Measurements from ENCODE around the gene PODNL1. TPM values are rescaled to one million over a fixed set of nuclear protein-coding genes. Genes with fewer than 3 reads are reported as not detected.

PODNL1 gene, protein sequence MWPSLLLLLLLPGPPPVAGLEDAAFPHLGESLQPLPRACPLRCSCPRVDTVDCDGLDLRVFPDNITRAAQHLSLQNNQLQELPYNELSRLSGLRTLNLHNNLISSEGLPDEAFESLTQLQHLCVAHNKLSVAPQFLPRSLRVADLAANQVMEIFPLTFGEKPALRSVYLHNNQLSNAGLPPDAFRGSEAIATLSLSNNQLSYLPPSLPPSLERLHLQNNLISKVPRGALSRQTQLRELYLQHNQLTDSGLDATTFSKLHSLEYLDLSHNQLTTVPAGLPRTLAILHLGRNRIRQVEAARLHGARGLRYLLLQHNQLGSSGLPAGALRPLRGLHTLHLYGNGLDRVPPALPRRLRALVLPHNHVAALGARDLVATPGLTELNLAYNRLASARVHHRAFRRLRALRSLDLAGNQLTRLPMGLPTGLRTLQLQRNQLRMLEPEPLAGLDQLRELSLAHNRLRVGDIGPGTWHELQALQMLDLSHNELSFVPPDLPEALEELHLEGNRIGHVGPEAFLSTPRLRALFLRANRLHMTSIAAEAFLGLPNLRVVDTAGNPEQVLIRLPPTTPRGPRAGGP
- total RNA-seq, result under 1 TPM; 0.25 to 0.46 TPM

DNA sequence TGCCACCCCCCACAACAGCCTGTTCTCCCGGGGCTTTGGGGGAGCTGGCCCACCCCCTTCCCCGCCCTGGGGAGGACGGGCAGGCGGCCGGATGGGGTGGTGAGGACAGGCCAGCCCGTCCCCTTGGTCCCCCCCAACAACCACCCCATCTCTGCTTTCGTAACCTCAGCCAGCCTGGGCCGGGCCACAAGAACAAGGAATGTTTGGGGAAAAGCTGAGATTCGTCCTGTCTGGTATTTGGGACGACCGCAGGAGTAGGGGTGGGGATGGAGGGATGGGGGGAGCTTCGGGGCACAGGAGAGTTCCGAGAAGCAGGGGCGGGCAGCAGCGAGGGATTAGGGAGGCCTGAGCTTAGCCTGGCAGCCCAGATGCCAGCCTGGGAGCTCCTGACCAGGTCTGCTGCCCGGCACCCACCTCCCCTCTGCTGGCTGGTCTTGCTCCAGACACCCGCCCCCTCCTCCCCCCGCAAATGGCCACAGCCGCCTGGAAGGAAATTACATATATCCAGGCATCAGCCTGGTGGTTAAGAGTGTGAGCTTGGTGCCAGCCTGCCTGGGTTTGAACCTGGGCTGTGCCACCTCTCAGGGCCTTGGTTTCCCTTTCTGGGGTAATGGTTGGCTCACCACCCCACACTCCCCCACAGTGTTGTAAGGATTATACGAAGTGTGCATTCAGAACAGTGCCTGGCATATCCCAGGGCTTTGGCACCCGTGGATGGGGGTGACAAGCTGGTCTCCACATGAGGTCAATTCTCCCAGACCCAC is at the start of gene PODNL1:
PODNL1 (minus strand) TSS at position 117 of the 764 bp plus-strand sequence. CDS start 236 bp downstream, outside the sequence.
- Mint-ChIP-seq H3K27me3 (peaks cover 6% of the 10 kb centered on the region), H3K4me3 (no peak within 1 kb of the TSS), H3K4me1 (peaks cover 1% of the 10 kb centered on the region), H3K9me3 (ENCODE audit: low read depth) (no peaks in the 10 kb centered on the region), H3K36me3 (ENCODE audit: low read depth) (no peaks in the 10 kb centered on the region), H3K27ac (no peak within 1 kb of the TSS)
- intact Hi-C loops (cut with DNase I, micrococcal nuclease), result no loop called here
- POLR2A ChIA-PET, result no interaction called here
- DNase-seq (no peak), ATAC-seq (no peak)
- CTCF ChIA-PET, result no interaction called here

DNA sequence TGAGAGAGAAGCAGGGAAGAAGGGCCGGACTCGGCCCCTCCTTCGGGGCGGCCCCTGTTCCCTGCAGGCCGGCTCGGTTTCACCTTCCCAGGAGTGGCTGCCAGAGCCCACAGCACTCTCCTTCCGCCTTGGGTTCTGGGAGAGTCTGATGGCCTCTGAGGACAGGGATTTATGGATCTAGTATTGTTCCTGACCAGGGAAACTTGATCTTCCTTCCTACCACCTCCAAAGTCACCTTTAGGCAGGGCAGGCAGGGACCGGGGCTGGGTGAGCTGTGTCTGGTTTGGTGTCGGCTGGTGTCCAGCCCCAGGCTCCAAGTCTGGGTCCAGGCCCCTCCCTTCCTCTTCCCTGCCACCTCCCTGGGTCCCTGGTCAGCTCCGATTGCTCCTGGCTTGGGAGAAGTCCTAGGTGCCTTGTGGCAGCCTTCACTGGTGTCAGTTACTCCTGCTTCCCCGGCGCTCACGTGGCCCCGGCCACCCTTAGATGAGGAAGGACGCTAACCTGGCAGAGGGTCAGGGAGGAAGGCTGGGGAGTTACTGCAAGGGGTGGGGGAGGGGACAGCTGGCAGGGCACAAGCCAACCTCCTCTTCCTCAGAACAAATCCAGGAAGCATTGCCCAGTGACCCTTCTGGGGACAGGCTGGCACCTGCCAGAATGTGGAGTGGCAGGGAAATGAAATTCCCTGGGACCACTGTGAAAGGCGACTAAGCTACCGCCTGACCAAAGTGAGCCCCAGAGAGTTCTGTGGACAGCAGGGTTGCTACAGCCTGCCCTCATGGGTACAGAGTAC is 49.1 kb upstream of the PODNL1 start:
- POLR2A ChIA-PET, result interaction anchor here (0.6 to 1.9 kb wide), 5 partner anchors 10 to 394 kb away, joined by 3 to 6 read pairs (median 3); partner anchors contain the start of gene ADGRE5
- Mint-ChIP-seq H3K4me3 (peak overlapping the region; percentile 63), H3K9me3 (ENCODE audit: low read depth) (no peaks in the 10 kb centered on the region), H3K36me3 (ENCODE audit: low read depth) (peaks cover 27% of the 10 kb centered on the region), H3K4me1 (peaks cover 65% of the 10 kb centered on the region), H3K27me3 (no peaks in the 10 kb centered on the region), H3K27ac (peak overlapping the region; percentile 97)
- no peak for DNase-seq
- intact Hi-C loops (cut with DNase I, micrococcal nuclease), result loop anchor here in 1 of 2 experiments (5.0 kb wide), 2 partner anchors 35 to 45 kb away; partner anchors contain the start of genes DCAF15 and IL27RA
- ATAC-seq, result no peak
- CTCF ChIA-PET, result interaction anchor here (0.5 to 0.6 kb wide), 2 partner anchors 61 to 359 kb away, joined by 3 read pairs; no protein-coding TSS in a partner anchor

DNA sequence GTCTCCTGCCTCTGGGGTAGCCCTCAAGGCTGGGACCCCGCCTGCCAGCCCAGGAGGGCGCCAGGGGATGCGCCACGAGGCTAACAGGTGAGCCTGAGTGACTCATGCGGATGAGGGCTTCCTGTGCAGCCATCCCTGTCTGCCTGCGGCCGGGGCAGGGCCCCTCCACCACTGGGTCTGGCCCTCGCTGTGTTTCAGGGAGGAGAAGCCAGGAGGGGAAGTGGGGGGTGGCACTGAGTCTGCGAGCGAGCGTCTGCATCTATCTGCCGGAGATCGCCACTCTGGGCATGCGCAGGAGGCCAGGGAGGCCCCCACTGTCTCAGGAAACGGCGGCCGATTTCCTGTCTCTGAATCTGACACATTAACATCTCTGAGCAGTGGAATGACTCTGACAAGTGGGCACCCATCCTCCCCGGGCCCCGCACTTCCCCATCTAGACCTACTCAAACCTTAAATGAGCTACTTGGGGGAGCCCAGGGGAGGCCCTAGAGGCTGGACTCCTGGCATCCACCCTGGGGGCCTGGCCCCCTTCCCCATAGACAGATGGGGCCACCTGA is 48.2 kb upstream of the PODNL1 start:
- Mint-ChIP-seq H3K27ac (peak overlapping the region; percentile 97), H3K4me3 (peak overlapping the region; percentile 63), H3K36me3 (ENCODE audit: low read depth) (peaks cover 25% of the 10 kb centered on the region), H3K27me3 (no peaks in the 10 kb centered on the region), H3K9me3 (ENCODE audit: low read depth) (no peaks in the 10 kb centered on the region), H3K4me1 (peaks cover 65% of the 10 kb centered on the region)
- intact Hi-C loops (cut with DNase I, micrococcal nuclease), result loop anchor here (1.0 to 5.0 kb wide), 8 partner anchors 20 to 151 kb away; partner anchors contain the start of genes DCAF15 (in 2 of the 2), RFX1 (in 2 of the 2), BRME1 (in 1 of the 2) and CC2D1A (in 1 of the 2)
- ATAC-seq (peak; percentile 92), DNase-seq (peak; percentile 100)
- ChIA-PET POLR2A (interaction anchor here (1.0 to 1.9 kb wide), 3 partner anchors 9 to 394 kb away, joined by 3 to 6 read pairs (median 5); partner anchors contain the start of gene ADGRE5), CTCF (interaction anchor here (0.6 to 1.6 kb wide), 5 partner anchors 8 to 62 kb away, joined by 3 to 4 read pairs (median 3); no protein-coding TSS in a partner anchor)

DNA sequence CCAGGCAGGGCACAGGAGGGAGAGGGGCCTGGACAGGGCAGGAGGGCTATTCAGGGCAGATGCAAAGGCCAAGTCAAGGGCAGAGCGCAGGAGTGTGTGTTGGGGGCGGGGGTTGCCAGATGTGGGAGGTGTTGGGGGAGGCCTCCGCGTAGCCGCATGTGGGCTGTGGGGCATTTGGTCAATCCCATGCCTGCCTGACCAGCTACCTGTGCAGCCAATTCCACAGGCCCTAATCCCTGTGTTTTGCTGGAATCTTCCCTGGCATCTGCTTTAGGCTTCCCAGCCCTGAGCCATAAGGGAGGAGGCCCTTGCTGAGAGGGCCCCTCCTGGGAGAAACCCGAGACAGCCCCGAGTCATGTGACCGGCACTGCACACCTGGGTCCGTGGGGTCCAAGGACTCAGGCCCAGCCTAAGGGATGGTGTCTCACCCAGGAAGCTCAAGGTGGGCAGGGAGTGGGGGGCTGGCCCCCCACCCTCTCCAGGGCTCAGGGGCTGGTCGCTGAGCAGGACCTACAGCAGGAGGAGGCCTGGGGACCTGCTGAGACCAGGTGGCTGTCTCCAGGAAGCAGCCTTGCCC is 47.6 kb upstream of the PODNL1 start:
- peaks cover 65% of the 10 kb centered on the region for H3K4me1 Mint-ChIP-seq
- no peaks in the 10 kb centered on the region for H3K9me3 Mint-ChIP-seq (ENCODE audit: low read depth)
- CTCF ChIA-PET, result interaction anchor here (0.6 to 1.6 kb wide), 4 partner anchors 8 to 59 kb away, joined by 3 to 4 read pairs (median 4); no protein-coding TSS in a partner anchor
- intact Hi-C loops (cut with DNase I, micrococcal nuclease), result loop anchor here (1.0 to 5.0 kb wide), 8 partner anchors 20 to 151 kb away; partner anchors contain the start of genes DCAF15 (in 2 of the 2), RFX1 (in 2 of the 2), BRME1 (in 1 of the 2) and CC2D1A (in 1 of the 2)
- no peaks in the 10 kb centered on the region for H3K27me3 Mint-ChIP-seq
- peak; percentile 8 for ATAC-seq
- H3K27ac Mint-ChIP-seq, result peak overlapping the region; percentile 97
- DNase-seq, result peak; percentile 53
- peaks cover 19% of the 10 kb centered on the region for H3K36me3 Mint-ChIP-seq (ENCODE audit: low read depth)
- H3K4me3 Mint-ChIP-seq, result peak overlapping the region; percentile 63
- POLR2A ChIA-PET, result interaction anchor here (0.8 to 1.9 kb wide), 5 partner anchors 8 to 395 kb away, joined by 3 to 7 read pairs (median 5); partner anchors contain the start of genes ADGRE5 and RFX1

DNA sequence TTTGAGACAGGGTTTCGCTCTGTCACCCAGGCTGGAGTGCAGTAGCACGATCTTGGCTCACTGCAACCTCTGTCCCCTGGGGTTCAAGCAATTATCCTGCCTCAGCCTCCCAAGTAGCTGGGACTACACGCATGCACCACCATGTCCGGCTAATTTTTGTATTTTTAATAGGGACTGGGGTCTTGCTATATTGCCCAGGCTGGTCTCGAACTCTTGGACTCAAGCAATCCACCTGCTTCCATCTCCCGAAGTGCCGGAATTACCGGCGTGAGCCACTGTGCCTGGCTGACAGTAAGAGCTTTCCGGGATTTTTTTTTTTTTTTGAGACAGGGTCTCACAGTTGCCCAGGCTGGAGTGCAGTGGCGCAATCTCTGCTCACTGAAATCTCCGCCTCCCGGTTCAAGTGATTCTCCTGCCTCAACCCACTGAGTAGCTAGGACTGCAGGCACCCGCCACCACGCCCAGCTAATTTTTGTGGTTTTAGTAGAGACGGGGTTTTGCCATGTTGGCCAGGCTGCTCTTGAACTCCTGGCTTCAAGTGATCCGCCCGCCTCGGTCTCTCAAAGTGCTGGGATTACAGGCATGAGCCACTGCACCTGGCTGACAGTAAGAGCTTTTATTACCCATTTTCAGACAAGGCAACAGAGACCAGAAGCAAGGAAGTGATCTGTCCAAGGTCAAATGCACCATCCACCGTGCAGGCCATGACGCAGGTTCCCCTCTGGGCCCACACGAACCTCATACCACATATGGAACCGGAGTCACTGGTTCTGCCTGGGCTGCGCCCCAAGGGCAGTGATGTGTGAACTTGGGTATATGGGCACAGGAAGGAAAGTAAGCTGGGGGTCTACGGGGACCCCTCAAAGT is 46.9 kb upstream of the PODNL1 start:
- no peak for ATAC-seq
- Mint-ChIP-seq H3K9me3 (ENCODE audit: low read depth) (no peaks in the 10 kb centered on the region), H3K4me1 (peaks cover 63% of the 10 kb centered on the region), H3K4me3 (peak overlapping the region; percentile 1), H3K27me3 (no peaks in the 10 kb centered on the region), H3K27ac (peak overlapping the region; percentile 97), H3K36me3 (ENCODE audit: low read depth) (peaks cover 18% of the 10 kb centered on the region)
- ChIA-PET POLR2A (interaction anchor here (0.8 to 1.4 kb wide), 2 partner anchors 21 to 234 kb away, joined by 3 to 7 read pairs; partner anchors contain the start of gene RFX1), CTCF (interaction anchor here (0.6 to 1.6 kb wide), 5 partner anchors 19 to 222 kb away, joined by 3 to 4 read pairs (median 3); partner anchors contain the start of gene MISP3)
- peak; percentile 41 for DNase-seq
- intact Hi-C loops (cut with DNase I, micrococcal nuclease), result loop anchor here in 1 of 2 experiments (5.0 kb wide), 2 partner anchors 33 to 47 kb away; partner anchors contain the start of genes DCAF15 and IL27RA

DNA sequence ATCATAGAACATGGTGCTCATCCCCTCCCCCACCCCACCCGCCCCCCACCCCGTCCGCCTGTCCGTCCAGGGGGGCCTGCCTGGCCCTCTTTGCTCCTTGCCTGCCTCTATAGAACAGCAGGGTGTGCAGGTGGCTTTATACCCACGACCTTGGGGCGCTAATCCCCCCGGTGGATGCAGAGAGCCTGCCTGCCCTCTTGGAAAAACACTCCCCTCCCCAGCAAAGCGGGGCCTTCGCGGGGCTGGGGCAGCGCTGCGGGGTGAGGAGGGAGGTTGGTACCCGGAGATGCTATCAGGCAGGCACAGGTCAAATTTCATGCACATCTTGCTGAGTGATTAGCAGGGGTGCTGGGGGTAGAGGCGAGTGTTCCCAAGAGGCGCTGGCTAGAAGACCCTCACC is 46.0 kb upstream of the PODNL1 start:
- ChIA-PET POLR2A (no interaction called here), CTCF (interaction anchor here (0.6 to 1.1 kb wide), 2 partner anchors 58 to 80 kb away, joined by 3 read pairs; no protein-coding TSS in a partner anchor)
- DNase-seq (no peak), ATAC-seq (no peak)
- intact Hi-C loops (cut with DNase I, micrococcal nuclease), result no loop called here
- H3K9me3 Mint-ChIP-seq (ENCODE audit: low read depth), result no peaks in the 10 kb centered on the region
- H3K4me3 Mint-ChIP-seq, result no peak overlapping the region
- peaks cover 59% of the 10 kb centered on the region for H3K4me1 Mint-ChIP-seq
- H3K36me3 Mint-ChIP-seq (ENCODE audit: low read depth), result peaks cover 11% of the 10 kb centered on the region
- no peaks in the 10 kb centered on the region for H3K27me3 Mint-ChIP-seq
- H3K27ac Mint-ChIP-seq, result no peak overlapping the region

DNA sequence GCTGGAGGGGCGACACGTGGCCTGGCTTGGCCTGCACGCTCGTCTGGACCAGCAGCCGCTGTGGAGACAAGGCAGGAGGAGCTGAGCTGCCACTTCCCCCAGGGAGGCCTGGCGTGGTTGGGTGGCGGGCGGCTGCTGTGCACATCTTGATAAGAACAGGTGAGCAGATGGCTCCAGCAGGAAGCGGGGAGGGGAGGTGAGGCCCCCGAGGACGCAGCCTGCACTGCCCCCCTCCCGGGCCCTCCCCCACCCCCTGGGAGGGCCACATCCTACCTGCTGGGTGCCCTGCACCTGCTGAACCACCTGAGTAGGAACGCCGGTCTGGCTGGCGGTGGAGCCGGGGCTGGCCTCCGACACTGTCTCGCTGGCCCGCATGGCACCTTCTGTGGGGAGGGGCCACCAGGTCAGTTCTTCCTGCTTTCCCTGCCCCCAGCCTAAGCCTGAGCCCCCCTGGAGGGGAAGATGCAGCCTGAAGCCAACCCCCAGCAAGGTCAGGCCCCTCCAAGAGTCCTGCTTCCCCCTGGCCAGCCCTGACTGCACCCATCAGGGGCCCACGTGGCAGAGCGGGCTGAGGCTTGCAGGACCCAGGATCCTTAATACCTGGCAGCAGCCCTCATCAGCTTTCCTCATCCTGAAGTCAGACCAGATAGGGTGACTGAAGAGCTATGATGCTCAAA is 45.1 kb upstream of the PODNL1 start:
- H3K27ac Mint-ChIP-seq, result no peak overlapping the region
- POLR2A ChIA-PET, result no interaction called here

DNA sequence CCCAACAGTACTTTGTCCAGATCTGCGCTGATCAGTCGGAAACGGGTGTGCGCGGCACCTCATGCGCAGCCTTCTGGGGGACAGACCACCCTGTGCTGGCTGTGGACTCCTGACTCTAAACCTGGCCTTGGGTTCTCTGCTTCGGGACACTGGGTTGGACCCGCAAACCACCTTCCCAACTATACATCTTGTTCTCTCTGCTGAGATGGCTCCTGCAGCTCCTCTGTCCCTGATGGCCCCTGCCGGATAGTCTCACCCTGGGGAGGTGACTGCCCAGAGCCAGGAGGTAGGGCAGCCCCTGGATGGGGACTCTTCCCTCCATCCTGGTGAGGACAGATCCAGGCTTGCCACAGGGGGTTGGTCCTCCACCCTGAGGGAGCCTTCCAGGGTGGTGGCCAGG is 44.6 kb upstream of the PODNL1 start:
- ChIA-PET CTCF (interaction anchor here (0.6 kb wide), 1 partner anchor 114 kb away, joined by 3 read pairs; no protein-coding TSS in a partner anchor), POLR2A (no interaction called here)
- Mint-ChIP-seq H3K27me3 (no peaks in the 10 kb centered on the region), H3K4me1 (peaks cover 51% of the 10 kb centered on the region), H3K36me3 (ENCODE audit: low read depth) (peaks cover 4% of the 10 kb centered on the region), H3K9me3 (ENCODE audit: low read depth) (no peaks in the 10 kb centered on the region), H3K27ac (no peak overlapping the region), H3K4me3 (no peak overlapping the region)
- intact Hi-C loops (cut with DNase I, micrococcal nuclease), result no loop called here
- ATAC-seq (no peak), DNase-seq (no peak)

More for the DNA sequence above, 45.1 kb upstream of the PODNL1 start:
- intact Hi-C loops (cut with DNase I, micrococcal nuclease), result no loop called here
- no peak for ATAC-seq
- Mint-ChIP-seq H3K9me3 (ENCODE audit: low read depth) (no peaks in the 10 kb centered on the region), H3K4me1 (peaks cover 51% of the 10 kb centered on the region), H3K4me3 (no peak overlapping the region), H3K27me3 (no peaks in the 10 kb centered on the region), H3K36me3 (ENCODE audit: low read depth) (peaks cover 4% of the 10 kb centered on the region)
- DNase-seq, result no peak
- CTCF ChIA-PET, result no interaction called here
